ENCODE data around the gene FFAR3.
"Not testable (repeated sequence)": the region's sequence is repeated elsewhere in the genome, so short reads cannot be mapped to it uniquely, and the experiment has no call there.

The FFAR3 gene

GRCh38 chr19:35378356-35378755 is 20.1 kb downstream of the FFAR3 start:
- no peak for DNase-seq

DNA sequence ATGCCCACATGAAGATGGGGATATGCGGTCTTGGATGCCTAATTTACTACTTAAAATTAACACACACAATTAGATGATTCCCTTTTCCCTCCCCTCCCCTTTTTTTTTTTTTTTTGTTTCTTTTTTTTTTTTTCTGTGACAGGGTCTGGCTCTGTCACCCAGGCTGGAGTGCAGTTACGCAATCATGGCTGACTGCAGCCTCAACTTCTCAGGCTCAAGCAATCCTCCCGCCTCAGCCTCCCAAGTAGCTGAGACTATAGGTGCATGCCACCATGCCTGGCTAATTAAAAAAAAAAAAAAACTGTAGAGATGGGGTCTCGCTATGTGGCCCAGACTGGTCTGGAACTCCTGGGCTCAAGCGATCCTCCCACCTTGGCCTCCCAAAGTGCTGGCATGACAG is 21.3 kb downstream of the FFAR3 start:
- DNase-seq, result not testable (repeated sequence)

DNA sequence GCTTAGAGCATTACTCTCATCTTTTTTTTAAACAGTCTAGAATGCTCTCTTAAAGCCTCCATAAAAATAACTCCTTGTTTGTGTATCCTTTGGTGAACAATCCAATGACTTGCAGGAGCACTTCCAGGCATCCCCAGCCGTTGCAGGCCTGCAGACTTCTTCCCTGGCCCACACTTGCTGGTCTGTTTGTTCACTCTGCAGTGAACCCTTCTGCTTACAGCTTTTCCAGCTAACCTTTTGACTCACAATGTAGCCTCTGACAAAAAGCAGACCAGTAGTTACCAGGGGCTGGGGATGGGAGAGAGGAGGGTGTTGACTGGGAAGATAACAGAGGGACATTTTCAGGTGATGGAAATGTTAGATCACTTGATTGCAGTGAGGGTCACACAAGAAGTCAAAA is 21.7 kb downstream of the FFAR3 start:
- DNase-seq, result no peak

DNA sequence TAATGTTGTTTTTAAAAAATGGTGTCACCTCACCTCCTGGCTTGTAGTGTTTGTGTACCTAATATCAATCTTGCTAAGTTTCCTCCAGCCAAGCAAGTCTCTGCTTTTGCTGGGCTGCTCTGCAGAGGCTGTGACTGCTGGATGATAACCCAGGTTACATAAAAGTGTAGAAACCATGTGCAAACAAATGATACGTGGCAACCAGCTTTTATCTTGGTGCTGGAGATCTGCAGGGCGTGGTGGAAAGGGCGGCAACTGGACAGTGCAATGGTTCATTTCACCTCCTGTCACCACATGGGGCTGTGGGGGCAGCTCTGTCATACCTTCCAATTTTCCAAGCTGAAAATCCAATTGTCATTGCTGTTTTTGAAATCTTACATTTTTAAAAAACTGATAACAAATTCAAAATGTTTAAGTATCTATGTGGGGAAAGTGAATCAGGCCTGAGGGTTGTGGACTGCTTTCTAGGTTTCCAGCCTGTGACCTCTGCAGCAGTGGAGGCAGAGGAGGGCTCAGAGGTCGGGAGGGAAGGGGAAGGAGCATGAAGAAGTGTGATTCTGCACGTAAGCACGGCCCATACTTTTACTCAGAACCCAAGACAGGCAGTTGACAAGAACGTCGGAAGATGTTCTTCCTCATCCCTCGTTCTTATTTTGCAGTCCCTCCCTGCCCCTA is 22.3 kb downstream of the FFAR3 start:
- DNase-seq, result no peak

DNA sequence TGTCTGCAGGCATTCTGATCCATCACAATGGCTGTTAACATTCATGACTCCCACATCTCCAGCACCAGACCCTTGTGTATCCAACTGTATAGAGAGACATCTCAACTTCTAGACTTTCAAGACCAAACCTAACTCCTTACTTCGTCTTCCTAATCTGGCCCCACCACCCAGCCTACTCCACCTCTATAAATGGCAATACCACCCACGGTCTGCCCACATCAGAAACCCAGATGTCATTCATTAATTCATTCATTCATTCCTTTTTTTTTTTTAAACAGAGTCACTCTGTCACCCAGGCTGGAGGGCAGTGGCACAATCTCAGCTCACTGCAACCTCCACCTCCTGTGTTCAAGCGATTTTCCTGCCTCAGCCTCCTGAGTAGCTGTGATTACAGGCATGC is 23.1 kb downstream of the FFAR3 start:
- no peak for DNase-seq

- DNase-seq, result no peak
Observed at GRCh38 chr19:35381926-35382325, 23.7 kb downstream of the FFAR3 start.

DNA sequence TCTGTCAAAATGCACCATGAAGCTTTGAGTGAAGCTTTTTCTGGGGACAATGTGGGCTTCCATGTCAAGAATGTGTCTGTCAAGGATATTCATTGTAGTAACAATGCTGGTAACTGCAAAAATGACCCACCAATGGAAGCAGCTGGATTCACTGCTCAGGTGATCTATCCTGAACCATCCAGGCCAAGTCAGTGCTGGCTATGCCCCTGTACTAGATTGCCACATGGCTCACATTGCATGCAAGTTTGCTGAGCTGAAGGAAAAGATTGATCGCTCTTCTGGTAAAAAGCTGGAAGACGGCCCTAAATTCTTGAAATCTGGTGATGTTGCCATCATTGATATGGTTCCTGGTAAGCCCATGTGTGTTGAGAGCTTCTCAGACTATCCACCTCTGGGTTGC is 25.3 kb downstream of the FFAR3 start:
- DNase-seq, result no peak

DNA sequence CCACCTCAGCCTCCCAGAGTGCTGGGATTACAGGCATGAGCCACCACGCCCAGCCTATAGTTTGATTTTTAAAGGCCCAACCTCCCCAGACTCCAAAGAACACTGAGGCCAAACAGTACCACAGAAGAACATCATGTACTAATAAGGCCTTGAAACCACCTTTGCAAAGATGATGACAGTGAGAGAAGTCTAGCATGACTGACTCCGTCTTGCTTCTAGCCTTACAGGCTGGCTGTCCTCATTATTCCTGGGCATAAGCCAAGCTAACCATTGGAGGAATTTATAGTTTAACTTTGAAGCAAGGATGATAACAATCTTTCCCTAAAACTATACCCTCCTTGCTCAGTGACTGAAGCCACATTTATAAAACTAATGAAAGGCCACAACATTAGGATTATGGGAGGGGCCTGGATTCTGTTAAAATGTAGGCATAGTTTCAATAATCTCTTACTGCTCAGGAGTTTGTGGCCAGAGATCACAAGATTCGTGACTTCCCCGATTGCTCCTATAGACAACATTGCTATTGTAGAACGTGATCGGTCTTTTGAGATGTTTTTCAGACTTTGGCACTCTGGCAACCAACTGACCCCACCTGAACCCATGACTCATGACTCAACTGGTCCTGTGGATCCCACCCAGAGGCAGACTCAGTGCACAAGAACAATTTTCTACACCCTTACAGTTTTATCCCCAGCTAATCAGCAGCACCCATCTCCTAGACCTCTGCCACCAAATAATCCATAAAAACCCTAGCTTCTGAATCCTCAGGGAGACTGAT is 30.2 kb downstream of the FFAR3 start:
- DNase-seq, result no peak

DNA sequence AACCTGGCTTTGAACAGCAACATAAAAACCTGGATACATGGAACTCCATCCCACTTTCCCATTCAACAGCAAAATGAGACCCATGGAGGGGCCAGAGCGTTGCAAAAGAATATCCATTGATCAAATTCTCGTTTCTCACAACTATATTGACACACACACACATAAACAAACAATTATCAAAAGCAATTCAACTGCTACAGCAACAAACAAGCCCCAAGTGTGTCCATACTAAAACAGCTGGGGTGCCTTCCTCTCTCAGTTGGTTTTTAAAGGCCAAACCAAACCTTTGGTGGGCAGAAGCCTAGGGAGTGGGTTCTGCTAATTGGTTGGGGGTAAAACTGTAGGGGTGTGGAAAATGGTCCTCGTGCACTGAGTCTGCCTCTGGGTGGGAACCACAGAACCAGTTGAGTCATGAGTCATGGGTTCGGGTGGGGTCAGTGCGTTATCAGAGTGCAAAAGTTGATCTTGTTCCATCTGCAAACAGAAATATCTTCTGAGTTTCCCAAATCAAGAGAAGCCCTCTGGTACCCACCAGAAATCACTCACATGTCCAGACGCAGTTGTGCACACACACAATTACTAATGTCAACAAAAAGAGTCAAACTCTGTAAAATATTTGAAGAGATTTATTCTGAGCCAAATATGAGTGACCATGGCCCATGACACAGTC is 31.1 kb downstream of the FFAR3 start:
- no peak for DNase-seq

GRCh38 chr19:35392742-35393715 is 34.8 kb downstream of the FFAR3 start:
- no peak for DNase-seq

- DNase-seq, result no peak
Observed at GRCh38 chr19:35395382-35396199, 37.3 kb downstream of the FFAR3 start.

GRCh38 chr19:35396240-35396885 is 38.1 kb downstream of the FFAR3 start:
- no peak for DNase-seq

GRCh38 chr19:35397064-35397463 is 38.8 kb downstream of the FFAR3 start:
- no peak for DNase-seq

GRCh38 chr19:35398570-35398969 is 40.3 kb downstream of the FFAR3 start:
- no peak for DNase-seq

GRCh38 chr19:35399231-35399630 is 41.0 kb downstream of the FFAR3 start:
- no peak for DNase-seq

DNA sequence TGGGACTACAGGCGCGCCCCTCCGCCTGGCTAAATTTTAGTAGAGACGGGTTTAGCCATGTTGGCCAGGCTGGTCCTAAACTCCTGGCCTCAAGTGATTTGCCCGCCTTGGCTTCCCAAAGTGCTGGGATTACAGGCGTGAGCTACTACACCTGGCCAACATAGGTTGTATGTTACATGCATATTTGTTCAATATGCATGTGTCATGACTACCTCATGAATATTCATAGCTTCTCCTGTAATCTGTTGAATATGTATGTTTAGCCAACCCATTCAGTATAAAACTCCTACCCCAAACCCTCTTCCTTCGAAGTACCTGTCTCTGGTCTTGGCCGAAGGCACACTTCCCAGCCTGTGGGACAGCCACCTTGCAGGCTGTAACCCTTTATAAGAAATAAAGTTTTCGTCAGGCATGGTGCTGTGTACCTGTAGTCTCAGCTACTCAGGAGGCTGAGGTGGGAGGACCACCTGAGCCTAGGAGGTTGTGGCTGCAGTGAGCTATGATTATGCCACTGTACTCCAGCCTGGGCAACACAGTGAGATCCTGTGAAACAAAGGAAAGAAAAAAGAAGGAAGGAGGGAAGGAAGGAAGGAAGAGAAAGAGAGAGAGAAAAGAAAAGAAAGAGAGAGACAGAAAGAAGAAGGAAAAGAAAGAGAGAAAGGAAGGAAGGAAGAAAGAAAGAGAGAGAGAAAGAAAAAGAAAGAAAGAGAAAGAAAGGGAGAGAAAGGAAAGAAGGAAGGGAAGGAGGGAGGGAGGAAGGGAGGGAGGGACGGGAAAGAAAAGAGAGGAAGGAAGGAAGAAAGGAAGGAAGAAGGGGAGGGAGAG is 41.9 kb downstream of the FFAR3 start:
- no peak for DNase-seq

- no peak for DNase-seq
Observed at GRCh38 chr19:35400773-35401100, 42.5 kb downstream of the FFAR3 start.

DNA sequence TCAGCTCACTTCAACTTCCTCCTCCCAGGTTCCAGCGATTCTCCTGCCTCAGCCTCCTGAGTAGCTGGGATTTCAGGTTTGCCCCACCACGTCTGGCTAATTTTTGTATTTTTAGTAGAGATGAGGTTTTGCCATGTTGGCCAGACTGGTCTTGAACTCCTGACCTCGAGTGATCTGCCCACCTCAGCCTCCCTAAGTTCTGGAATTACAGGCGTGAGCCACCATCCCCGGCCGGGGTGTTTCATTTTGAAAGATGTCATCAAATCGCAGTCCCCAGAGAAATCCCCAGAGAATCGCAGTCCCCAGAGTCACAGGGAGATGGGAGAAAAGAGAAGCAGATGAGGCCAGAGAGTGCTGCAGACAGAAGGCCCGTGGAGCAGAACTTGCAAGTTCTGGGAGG is 43.2 kb downstream of the FFAR3 start:
- DNase-seq, result not testable (repeated sequence)

DNA sequence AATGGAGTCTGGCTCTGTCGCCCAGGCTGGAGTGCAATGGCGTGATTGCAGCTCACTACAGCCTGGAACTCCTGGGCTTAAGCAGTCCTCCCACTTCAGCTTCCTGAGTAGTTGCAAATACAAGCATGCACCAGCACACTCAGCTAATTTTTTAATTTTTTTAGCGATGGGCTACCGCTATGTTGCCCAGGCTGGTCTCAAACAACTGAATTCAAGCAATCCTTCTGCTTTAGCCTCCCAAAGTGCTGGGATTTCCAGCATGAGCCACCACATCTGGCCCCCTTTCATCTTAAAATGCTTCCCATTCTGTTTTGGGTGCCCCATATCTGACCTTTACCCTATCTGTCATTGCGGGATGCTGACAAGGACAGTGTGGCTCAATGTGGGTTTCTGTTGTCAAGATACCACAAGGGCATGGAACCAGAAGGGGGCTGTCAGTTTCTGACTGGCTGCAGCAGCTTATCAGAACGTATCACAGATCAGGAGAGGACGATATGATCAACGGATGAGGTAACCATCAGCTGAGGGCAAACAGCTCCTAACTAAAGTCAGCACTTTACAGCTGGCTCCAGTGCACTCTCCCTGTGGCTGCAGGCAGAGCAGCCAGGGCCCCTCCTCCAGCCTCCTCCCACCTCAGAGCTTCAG is 45.0 kb downstream of the FFAR3 start:
- DNase-seq, result no peak
